K562 (cell line): ENCODE results near the gene IMP4.

Experiments
- RBM22 ChIP-seq: fragments of 200-400 bp; formaldehyde crosslinking; IDR thresholded peaks from 2 replicates; pipeline ENCODE4 v1.6.1; 2018; ENCODE audit warnings: low read length, low read depth; ENCODE audit not compliant: poor library complexity, severe bottlenecking
- TAF1 ChIP-seq: IDR thresholded peaks from 2 replicates; pipeline ENCODE4 v1.6.1; 2011; ENCODE audit warnings: mild to moderate bottlenecking, low read length, moderate library complexity; ENCODE audit not compliant: insufficient read depth, control insufficient read depth, severe bottlenecking; ENCODE audit errors: extremely low read depth
- ZNF232 ChIP-seq: sonication (generic); formaldehyde crosslinking; IDR thresholded peaks from 2 replicates; pipeline ENCODE4 v1.8.0; 2022; ENCODE audit warnings: mild to moderate bottlenecking, missing genetic modification reagents
- TF ChIP-seq, protein P1 (sequence below), 3 experiments: IDR thresholded peaks in 2 of 3; conservative IDR thresholded peaks in 1 of 3; 2 replicates each; pipeline ENCODE4 v1.5.1; 2011 to 2012; ENCODE audit warnings: low read length in 3 of 3, mild to moderate bottlenecking in 3 of 3, control low read depth in 2 of 3, improper control_type of control experiment in 1 of 3, inconsistent platforms in 1 of 3, low read depth in 1 of 3, mixed read lengths in 1 of 3, moderate library complexity in 1 of 3; ENCODE audit not compliant: insufficient read depth in 2 of 3

DNA sequence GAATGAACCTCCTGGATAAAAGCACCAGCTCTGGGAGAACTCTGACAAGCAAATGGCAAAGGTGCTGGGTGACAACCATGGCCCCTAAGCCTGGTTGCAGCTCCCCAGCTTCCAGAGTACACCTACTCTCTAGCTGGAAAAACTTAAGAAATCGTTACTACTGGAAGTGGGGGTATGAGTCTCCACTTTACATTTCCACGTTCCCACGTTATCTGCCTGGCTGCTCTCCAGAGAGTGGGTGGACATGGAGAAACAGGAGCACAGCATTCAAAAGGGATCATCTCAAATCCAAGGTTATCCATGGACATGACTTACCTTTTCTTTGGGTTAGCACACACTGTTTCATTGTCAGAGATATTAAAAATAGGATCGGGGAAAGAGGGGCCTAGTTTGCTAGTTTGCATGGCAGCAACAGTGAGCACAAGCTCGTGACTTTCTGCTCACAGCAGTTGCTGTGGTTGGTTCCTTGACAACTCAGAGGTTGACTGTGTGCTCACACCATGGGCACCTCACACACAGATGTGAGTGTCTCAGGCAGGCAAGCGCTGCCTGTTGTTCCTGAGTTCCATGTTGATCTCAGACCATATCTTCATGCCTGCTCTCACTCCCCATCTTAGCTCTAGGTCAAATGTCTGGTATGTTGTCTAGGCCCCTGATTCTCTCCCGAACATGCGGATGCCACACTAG lies 45.7 kb downstream of the IMP4 start:
- no peak for TF ChIP-seq ZNF232 (CRISPR knock-in tag)
- no peak for TF ChIP-seq TAF1
- TF ChIP-seq, protein P1, sequence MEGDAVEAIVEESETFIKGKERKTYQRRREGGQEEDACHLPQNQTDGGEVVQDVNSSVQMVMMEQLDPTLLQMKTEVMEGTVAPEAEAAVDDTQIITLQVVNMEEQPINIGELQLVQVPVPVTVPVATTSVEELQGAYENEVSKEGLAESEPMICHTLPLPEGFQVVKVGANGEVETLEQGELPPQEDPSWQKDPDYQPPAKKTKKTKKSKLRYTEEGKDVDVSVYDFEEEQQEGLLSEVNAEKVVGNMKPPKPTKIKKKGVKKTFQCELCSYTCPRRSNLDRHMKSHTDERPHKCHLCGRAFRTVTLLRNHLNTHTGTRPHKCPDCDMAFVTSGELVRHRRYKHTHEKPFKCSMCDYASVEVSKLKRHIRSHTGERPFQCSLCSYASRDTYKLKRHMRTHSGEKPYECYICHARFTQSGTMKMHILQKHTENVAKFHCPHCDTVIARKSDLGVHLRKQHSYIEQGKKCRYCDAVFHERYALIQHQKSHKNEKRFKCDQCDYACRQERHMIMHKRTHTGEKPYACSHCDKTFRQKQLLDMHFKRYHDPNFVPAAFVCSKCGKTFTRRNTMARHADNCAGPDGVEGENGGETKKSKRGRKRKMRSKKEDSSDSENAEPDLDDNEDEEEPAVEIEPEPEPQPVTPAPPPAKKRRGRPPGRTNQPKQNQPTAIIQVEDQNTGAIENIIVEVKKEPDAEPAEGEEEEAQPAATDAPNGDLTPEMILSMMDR (IDR thresholded peaks at IDR 0.05 in 2 of 3, conservative IDR thresholded peaks at IDR 0.05 in 1 of 3; ENCODE audit: insufficient read depth in 2 of 3, low read depth in 1 of 3, low read length in 3 of 3): no peak
- no peak for TF ChIP-seq RBM22
